HG03097 (cell line): ENCODE data around the gene ATP12A.

Source experiments
- ATAC-seq: cut with Tn5 transposase; IDR thresholded peaks from one replicate; pipeline ENCODE4 v1.9.1; 2021; ENCODE audit not compliant: unreplicated experiment, low FRiP score

The ATP12A gene

DNA sequence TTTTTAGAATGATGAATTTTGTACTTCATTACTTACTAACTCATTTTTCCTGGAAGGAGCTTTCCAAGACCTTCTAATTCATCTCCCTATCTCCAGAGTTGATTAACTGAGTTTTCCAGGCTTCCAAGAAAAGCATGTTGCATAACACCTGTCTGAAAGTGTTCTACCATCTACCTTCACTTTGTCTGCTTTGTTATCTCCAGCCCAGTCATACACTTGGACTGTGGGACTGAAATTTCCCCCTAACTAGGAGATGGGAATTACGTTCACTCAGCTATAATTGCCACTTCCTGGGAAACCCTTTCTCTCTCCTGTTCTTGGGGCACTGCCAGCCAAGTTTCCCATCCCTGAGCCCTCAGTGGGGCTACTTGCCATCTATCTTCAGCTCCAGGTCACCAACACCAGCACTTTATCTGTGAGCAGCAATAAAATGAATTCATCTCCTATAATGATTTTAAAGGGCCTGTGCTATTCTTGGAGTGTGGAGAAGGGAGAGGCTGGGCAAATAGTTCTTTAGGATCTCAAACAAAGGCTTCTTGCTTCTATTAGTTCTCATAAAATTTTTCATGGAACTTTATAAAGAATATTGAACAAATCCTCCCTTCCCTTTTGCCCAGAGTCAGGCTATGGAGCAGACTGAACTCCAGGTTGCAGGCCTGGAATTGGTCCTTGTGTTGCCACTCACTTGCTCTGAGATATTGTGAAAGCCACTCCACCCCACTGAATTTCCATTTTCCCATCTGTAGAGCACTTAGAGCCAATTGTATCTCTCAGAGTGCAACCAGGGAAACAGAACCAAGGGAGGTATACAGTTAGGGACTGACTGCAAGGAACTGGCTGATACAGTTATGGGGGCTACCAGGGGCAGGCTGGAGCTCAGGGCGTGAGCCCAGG is 17.8 kb upstream of the ATP12A start:
- no peak for ATAC-seq

DNA sequence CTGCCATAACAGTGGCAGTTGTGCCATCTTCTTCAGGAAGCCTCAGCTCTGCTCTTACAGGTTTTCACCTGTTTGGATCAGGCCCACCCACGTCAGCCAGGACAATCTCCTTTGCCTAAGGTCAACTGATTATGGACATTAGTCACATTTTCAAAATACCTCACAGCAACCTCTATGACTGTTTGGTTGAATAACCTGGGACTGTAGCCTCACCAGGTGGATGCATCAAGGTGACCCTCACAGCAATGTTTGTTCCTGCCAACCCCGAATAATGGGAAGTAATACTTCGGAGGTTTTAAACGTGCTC is 17.2 kb upstream of the ATP12A start:
- ATAC-seq, result no peak

DNA sequence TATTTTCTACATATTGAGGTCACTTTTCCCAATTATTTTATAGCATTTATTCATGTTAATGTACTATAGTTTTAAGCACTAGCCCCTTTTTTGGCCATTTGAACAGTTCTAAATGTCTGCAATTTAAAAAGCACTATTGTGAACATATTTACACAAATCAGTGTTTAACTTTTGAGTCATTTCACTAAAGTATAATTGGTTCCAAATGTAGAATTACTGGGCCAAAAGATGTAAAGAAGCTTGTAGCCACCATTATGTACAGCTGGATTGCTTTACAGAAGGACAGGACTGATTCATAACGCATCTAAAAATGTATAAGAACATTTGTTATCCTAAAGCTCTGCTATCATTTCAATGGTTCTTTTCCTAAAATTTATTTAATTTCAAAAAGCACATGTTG is 16.6 kb upstream of the ATP12A start:
- ATAC-seq, result no peak

DNA sequence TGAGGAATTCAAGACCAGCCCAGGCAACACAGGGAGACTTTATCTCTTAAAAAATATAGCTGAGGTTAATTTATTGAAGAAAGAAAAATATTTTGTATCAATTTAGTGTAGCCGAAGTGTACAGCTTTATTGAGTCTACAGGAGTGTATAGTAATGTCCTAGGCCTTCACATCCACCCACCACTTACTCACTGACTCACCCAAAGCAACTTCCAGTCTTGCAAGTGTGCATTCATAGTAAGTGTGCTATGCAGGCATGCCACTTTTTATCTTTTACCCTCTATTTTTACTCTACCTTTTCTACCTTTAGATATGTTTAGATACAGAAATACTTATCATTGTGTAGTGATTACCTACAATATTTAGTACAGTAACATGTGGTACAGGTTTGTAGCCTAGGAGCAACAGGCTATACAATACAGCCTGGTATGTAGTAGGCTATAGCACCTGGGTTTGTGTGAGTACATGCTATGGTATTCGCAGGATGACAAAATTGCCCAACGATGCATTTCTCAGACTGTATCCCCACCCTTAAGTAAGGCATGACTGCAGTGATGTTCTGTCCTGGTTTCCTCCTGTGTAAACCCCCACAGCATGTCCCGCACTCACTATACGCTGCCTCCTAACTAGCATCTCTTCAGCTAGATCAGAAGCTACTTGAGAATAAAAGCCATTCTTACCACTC is 15.3 kb upstream of the ATP12A start:
- ATAC-seq, result no peak

DNA sequence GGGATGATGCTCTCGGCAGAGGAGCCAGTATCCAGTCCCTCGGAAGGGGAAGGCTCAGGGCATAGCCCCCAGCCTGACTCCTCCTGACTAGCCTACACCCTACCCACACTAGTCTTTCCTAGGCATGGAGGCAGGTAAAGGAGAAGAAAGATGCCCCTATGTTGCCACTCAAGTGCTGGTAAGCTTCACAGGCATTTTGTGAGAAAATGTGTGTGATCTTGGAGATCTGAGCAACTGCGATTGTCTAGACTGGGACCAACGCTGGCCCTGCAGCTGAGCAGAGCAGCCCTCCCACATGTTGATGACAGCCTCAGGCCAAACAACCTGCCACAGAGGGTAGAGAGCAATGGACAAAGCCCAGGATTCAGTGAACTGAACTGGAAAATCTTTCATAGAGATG is 11.7 kb upstream of the ATP12A start:
- ATAC-seq, result no peak

DNA sequence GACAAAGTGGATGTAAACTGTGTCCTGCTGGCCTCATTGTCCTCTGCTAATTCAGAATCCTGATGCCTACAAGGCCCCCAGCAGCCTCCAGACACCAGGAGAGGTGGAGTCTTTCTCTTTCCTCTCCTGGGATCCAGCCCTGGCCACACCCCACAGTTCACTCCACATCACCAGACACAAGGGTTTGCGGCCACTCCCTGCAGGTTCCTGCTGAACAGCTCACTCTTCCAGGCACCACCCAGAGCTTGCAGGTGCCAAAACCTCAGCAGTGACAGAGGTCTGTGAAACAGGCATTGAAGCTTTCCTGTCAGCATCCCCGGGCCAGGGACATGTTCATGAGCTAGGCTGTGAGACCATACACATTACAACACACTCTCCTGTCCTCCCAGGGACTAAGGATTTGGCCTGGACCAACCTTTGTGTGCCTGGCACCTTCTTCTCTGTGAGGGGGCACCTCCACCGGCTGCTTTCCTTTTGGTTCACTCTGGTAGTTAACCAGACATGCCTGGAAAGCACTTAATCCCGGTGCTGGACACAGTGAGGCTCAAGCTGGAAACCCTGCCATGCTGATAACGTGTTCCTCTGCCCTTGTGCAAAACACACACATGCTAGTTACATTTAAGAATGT is 11.1 kb upstream of the ATP12A start:
- no peak for ATAC-seq

DNA sequence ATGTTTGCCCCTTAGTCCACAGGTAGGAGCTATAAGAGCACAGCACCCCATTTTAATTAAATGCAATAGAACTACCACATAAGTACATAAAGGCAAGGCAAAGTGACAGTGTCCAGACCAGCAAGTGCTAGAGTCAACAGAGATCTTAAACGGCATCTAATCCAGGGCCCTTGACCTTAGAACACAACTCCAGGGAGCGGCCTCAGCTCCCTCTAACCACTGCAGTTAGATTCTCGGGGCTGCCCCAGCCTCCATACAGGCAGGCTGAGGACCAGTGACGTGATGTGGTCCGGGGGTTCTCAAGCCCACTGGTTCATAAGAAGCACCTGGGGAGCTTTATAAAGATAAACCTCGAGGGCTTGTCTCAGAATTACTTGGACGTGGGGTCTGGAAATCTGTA is 10.0 kb upstream of the ATP12A start:
- ATAC-seq, result no peak

DNA sequence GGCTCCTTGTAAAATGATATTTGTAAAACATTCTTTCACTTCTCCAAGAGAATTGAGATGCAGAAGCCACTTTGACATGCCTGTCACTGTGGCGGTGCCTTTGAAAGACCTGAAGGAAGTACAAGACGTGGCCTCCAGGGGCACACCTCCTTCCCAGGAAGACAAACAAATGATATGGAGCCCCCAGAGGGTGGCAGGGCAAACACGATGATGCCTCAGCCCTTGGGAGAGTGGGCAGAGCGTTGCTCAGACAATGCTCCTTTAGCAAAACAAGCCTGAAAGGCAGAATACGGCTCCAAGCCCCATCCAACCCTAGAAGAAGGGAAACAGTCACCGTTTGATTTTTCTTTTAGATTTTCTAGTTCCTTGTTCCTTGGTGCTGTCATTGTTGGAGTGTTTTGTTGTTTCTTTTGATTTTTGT is 9.2 kb upstream of the ATP12A start:
- ATAC-seq, result no peak

DNA sequence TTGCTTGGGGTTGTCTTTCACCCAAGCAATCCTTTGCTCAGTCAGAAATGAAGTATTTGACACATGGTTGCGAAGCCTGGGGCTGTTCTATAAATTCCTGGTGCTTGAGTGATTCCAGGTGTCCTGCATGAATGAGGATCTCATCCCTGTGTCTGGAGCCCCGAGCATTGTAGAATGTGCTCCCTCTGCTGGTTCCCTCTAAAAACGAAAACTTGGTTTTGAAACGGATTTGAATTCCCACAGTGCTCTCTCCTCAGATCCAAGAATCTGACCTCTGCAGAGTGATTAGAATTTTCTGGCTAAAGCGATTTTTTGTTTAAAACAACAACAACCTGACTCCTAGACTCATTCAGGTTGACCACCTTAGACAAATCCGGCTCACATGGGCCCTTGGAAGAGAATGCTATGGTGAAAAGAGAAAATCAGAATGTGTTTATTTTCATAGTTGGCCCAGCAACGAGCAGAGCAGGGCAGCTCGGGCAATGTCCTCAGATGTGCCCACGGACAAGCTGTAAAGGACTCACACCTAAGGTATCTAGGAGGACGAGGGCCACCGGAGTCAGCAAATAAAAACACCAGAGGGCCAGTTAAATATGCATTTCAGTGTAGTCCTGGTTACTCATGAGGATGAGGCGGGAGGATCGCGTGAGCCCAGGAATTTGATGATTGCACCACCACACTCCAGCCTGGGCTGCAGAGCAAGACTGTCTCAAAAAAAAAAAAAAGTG is 8.7 kb upstream of the ATP12A start:
- no peak for ATAC-seq

DNA sequence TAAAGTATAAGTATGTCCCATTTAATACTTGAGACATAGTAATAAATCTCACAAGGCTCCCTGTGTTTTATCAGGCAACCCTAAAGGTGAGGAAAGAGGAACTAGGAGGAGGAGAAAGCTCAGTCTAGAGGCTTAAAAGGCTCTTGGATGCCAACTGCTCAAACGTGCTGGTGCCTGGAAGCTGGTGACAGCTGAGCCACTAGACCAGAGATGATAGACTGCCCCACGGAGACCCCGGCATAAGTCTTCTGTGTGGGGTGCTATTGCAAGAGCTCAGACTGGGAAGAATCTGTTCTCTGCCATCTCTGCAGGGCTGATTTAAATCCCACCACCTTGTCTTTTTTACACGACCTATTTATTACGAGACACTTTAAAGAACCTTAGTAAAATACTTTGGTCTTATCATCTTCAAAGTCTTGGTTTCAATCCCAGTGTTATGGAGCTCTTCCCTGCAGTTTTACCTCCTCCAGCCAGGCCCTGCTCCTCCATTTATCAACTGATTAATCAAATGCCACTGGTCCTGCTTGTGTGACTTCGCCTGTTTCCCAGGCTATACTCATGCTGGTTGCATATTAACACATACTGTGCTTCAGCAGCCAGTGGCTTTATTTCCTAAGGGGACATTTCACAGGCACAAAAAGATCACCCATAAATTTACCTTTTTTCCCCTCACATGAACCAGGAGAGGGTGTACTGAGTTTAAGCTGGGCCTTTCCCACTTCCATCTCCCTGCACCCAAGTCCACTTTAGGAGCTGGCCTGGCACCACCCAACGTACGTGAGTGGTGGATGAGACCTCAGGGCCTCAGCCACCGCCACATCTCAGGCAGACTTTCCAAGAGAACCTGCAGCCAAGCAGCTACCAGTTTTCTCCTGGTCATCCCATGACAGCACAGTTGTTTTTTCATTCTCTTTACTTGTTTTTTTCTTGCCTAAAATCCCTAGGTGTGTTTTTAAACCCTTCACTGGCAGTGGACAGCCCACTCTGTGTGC is 7.8 kb upstream of the ATP12A start:
- no peak for ATAC-seq

DNA sequence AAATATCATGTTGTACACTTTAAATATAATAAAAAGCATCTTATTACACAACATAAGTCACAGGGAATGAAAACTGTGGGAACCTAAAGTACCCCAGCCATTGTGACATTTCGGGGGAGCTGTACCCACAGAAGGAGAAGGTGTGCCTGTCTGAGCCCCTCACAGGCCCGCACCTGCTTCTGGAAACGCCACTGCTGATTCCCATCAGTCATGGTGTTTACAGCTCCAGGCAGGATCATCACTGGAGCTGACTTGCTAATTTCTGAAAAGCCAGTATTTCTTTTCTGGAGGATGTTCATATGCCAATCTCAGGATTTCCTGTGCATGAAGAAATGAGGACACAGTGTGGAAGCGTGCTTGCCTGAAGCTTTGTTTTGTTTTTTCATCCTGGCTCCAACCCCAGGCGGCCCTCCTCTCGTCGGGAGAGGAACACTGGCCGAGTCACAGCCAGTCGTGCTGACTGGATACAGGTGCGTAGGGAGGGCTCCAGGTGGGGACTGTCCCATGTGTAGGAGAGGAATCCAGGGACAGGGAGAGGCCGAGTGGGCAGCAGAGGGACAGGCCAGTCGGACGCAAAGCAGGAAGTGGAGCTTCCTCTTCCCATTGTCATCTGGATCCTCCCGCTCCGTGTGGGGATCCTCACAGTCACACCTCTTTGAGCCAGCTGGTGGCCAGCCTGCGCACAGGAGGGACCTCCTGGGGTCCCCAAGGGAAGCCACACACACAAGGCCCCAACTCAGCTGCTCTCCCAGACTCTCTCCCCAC is 4.2 kb upstream of the ATP12A start:
- ATAC-seq, result no peak

DNA sequence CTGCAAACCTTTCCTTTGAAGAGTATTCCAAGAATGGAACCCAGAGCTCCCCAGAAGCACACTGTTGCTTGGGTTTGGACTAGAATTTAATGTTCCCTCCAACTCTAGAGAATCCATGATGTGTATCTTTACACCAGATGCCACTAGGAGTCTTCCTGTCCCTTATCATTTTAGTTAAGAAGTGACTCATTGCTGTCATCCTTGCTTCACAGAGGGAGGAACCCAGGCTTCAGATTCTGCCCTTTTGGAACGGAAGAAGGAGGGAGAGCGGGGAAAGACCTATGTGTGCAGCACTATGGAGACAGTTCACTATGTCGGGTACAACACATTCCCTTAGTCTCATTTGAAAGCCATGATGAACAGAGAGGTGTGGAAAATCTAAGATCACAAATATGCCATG is 2.1 kb upstream of the ATP12A start:
- ATAC-seq, result no peak

DNA sequence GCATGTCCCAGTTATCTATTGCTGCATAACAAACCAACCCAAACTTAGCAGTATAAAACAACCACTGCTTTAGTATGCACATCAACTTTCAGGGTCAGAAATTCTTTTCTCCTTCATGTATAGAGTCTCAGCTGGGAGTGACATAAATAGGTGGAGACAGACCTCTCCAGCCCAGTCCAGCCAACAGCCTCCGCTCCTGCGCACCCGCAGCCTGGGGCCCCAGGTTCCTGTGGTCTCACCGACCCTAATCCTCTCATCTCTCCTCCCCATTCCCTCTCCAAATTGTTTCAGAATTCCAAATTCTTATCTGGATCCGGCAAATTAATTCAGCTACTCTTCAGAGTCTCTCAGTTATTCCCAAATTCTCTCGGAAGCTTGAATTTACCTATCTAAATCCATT is 522 bp upstream of the ATP12A start:
- no peak for ATAC-seq

DNA sequence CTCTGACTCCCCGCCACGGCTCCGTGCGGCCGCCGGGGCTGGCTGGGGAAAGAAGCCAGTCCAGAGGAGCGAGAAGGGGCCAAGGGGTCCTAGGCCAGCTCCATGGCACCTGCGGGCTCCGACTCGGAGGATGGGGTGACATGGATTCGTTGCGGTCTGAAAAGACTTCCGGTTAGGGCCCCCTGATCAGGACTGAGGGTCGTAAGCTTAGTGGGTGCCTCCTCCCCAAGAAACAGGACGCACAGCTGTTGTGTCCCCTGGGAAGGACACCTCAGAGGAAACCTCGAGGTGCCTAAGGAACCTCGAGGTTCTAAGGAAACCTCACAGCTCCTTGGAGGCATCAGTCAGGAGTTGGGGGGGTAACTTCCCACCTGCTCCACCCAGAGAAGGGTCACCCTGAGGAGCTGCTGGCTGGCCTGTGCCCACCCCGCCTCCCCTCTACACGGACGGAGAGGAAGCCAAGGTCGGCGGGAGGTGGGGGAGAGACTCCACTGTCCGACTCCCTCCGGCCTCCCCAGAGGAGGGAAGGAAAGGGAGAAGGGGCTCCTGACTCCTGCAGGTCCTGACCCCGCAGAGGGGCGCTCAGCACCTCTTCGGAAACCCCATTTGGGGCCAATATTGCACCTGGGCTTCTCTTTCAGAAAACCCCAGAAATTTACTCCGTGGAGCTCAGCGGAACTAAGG is 855 bp downstream of the ATP12A start:
- no peak for ATAC-seq

DNA sequence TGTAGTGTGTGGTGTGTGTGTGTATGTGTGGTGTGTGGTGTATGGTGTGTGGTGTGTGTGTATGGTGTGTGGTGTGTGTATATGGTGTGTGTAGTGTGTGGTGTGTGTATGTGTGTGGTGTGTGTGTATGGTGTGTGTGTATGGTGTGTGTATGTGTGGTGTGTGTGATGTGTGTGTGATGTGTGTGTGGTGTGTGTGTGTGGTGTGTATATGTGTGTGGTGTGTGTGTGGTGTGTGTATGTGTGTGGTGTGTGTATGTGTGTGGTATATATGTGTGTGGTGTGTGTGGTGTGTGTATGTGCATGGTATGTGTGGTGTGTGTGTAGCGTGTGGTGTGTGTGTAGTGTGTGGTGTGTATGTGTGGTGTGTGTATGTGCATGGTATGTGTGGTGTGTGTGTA is 1.7 kb downstream of the ATP12A start:
- no peak for ATAC-seq

DNA sequence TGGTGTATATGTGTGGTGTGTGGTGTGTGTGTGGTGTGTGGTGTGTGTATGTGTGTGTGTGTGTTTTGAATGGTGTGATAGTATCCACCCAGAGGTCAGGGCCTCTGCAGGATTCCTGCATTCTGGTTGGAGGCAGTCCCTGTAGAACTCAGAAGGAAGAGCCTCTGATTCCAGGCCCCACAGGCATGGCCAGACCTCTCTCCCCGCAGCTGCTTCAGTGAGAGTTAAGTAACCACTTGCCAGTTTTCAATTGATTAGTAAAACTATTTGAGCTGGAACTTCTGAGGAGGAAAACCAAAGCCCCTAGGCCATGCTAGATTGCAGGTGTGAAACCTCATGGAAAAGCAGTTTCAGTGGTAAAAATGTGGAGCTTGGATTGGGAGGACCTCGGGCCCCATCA is 2.1 kb downstream of the ATP12A start:
- no peak for ATAC-seq

DNA sequence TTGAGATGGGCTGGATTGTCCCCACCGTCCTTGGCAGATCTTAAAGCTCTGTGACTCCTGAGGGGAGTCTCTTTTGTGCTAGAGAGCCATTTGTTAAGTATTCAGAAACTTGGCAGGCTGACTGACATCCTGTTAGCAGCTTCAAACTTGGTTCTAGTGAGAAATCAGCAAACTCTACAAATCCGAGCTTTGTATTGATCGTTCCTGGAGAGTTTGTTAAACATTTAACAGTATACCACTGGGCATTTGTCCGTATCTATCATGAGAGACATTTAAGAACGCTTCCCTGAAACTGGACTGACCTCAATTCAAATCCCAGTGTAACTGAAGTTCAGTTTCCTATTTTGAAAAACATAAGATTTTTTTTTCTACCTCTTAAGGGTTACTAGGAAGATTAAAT is 3.1 kb downstream of the ATP12A start:
- ATAC-seq, result no peak

DNA sequence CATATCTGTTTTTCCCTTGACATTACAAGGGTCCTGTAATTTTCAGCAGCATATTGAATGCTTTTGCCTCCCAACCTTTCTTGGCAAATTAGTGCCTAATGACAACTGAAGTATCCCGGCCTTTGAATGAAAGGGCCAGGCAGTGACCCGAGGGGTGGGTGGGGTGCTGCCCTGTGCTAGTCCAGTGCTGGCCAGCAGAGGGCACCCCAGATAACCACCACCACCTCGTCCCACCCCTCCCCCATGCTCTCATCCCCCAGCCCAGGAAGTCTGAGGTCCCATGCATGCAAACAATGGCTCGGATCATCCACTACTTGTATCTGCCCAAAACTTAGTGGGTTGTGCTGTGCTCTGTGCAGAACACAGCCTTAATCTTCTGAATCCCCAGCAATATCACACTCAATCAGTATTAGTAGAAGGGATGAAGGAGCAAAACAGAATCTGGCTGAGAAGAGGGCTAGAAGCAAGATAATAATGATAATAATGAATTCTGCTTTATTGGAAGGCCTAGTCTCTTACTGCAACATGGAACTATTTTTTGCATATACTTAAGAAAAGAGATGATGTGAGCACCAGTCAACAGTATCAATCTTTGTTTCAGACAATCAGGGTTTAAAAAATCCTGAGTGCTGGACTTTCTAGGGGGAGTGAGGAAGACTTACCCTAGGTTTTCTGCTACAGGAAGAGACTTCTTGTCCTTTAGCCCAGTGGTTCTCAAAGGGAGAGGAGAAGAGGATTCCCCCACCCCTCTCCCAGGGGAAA is 3.8 kb downstream of the ATP12A start:
- peak; percentile 55 for ATAC-seq
